Endodermal cell (in vitro differentiated cells): ENCODE data around the gene USP24. TPM values are rescaled to one million over a fixed set of nuclear protein-coding genes. Genes with fewer than 3 reads are reported as not detected.

Experiments
- DNase-seq: peaks from one replicate; pipeline ENCODE4 v3.0.0-alpha.2; 2017
- H3K27ac ChIP-seq: 2 replicates; pipeline ENCODE4 v1.5.1; 2013; ENCODE audit warnings: mild to moderate bottlenecking, low read depth, low read length, moderate library complexity
- H3K27me3 ChIP-seq: 2 replicates; pipeline ENCODE4 v1.6.1; 2013; ENCODE audit warnings: mild to moderate bottlenecking, low read length, moderate library complexity; ENCODE audit not compliant: insufficient read depth, control insufficient read depth, poor library complexity, severe bottlenecking
- H3K36me3 ChIP-seq: 2 replicates; pipeline ENCODE4 v1.7.0; 2013; ENCODE audit warnings: mild to moderate bottlenecking, low read length, moderate library complexity; ENCODE audit not compliant: control insufficient read depth, insufficient read depth
- H3K4me1 ChIP-seq: one replicate; pipeline ENCODE4 v1.7.0; 2013; ENCODE audit warnings: low read length; ENCODE audit not compliant: control insufficient read depth, insufficient read depth
- H3K4me3 ChIP-seq: 2 replicates; pipeline ENCODE4 v1.5.1; 2013; ENCODE audit warnings: mild to moderate bottlenecking, low read length, moderate library complexity
- H3K9ac ChIP-seq: 2 replicates; pipeline ENCODE4 v1.6.1; 2013; ENCODE audit warnings: mild to moderate bottlenecking, low read length, moderate library complexity; ENCODE audit not compliant: poor library complexity, severe bottlenecking; ENCODE audit errors: extremely low read depth
- H3K9me3 ChIP-seq: 2 replicates; pipeline ENCODE4 v1.6.1; 2013; ENCODE audit warnings: mild to moderate bottlenecking, low read length, moderate library complexity; ENCODE audit not compliant: control insufficient read depth
- H3K27ac Mint-ChIP-seq: 2 replicates; pipeline ENCODE4 v1.8.0; 2020; ENCODE audit warnings: mixed read lengths
- H3K27me3 Mint-ChIP-seq: 2 replicates; pipeline ENCODE4 v1.8.0; 2021; ENCODE audit warnings: mild to moderate bottlenecking, mixed read lengths; ENCODE audit not compliant: insufficient read depth
- H3K36me3 Mint-ChIP-seq: 2 replicates; pipeline ENCODE4 v1.8.0; 2020; ENCODE audit warnings: low read depth, mixed read lengths
- H3K4me1 Mint-ChIP-seq: 2 replicates; pipeline ENCODE4 v1.8.0; 2020; ENCODE audit warnings: mixed read lengths
- H3K4me3 Mint-ChIP-seq: 2 replicates; pipeline ENCODE4 v1.8.0; 2020; ENCODE audit warnings: mild to moderate bottlenecking, moderate library complexity, mixed read lengths
- H3K9me3 Mint-ChIP-seq: 2 replicates; pipeline ENCODE4 v1.8.0; 2020; ENCODE audit warnings: mild to moderate bottlenecking, mixed read lengths
- CTCF ChIP-seq: fragments of 200-600 bp; sonication (generic); conservative IDR thresholded peaks from 2 replicates; pipeline ENCODE4 v1.5.0; 2021; ENCODE audit warnings: antibody characterized with exemption, mild to moderate bottlenecking
- WGBS, 2 experiments: methylation state at CpG; one replicate each; pipeline versions ENCODE4 v1.1.5 to v1.1.7; 2013; ENCODE audit warnings: missing lambda C conversion rate in 2 of 2, mixed read lengths in 1 of 2; ENCODE audit not compliant: insufficient coverage in 1 of 2, insufficient read length in 1 of 2; 5-methylcytosine and 5-hydroxymethylcytosine counted together
- total RNA-seq, 2 donors: library from RNA; stranded (reverse); fragmentation: NEBNext Ultra II Directional in 1 of 2; extraction: Animal tissue kit (Norgen Biotek cat#: 25700) in 1 of 2; gene quantifications; 2 replicates in 1 of 2; 3 replicates in 1 of 2; pipeline ENCODE4 v1.2.1, GENCODE V29; 2021

USP24 gene
- total RNA-seq, 2 donors from 2014 or later, result 68.2 to 71.5 TPM

- H3K27ac ChIP-seq, result no peak overlapping the region
- Mint-ChIP-seq H3K4me1 (peaks cover 8% of the 10 kb centered on the region), H3K4me3 (no peak overlapping the region), H3K27ac (no peak overlapping the region), H3K27me3 (no peaks in the 10 kb centered on the region), H3K9me3 (no peaks in the 10 kb centered on the region), H3K36me3 (peaks cover 25% of the 10 kb centered on the region)
- 88 to 93% methylated on average over 16 to 29 of the region's 29 CpGs for WGBS, 2 experiments
- H3K36me3 ChIP-seq, result peaks cover 3% of the 10 kb centered on the region
- DNase-seq, result no peak
- no peaks in the 10 kb centered on the region for H3K27me3 ChIP-seq
- no peak overlapping the region for H3K4me3 ChIP-seq
- no peak for TF ChIP-seq CTCF
- peaks cover 5% of the 10 kb centered on the region for H3K4me1 ChIP-seq
- H3K9me3 ChIP-seq, result no peaks in the 10 kb centered on the region
- no peak overlapping the region for H3K9ac ChIP-seq
Measured at GRCh38 chr1:55052221-55053142, 162.7 kb downstream of the USP24 start.

DNA sequence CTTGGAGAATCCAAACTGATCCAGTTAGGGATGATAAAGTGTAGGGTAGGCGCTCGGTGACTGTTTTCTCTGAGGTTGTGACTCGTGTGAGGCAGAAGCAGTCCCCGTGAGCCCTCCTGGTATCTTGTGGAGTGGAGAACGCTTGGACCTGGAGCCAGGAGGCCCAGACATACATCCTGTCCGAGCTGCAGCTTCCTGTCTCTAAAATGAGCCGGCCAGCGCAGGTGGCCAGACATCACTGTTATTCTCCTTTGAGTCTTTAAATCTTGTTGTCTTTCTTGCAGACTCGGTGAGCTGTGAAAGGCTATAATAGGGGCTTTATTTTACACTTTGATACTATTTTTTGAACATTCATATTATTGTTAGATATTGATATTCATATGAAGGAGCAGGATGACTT is 163.5 kb downstream of the USP24 start:
- Mint-ChIP-seq H3K4me3 (no peak overlapping the region), H3K4me1 (peaks cover 8% of the 10 kb centered on the region), H3K9me3 (no peaks in the 10 kb centered on the region), H3K27ac (no peak overlapping the region), H3K36me3 (peaks cover 27% of the 10 kb centered on the region), H3K27me3 (no peaks in the 10 kb centered on the region)
- Histone ChIP-seq H3K27me3 (no peaks in the 10 kb centered on the region), H3K36me3 (peaks cover 3% of the 10 kb centered on the region), H3K9me3 (no peaks in the 10 kb centered on the region), H3K9ac (no peak overlapping the region), H3K4me3 (no peak overlapping the region), H3K4me1 (peaks cover 5% of the 10 kb centered on the region), H3K27ac (no peak overlapping the region)
- DNase-seq, result no peak
- no peak for TF ChIP-seq CTCF
- WGBS, 2 experiments, result 82 to 87% methylated on average over 6 to 9 of the region's 9 CpGs

- no peak overlapping the region for H3K4me3 Mint-ChIP-seq
- Histone ChIP-seq H3K4me1 (peaks cover 5% of the 10 kb centered on the region), H3K9ac (no peak overlapping the region), H3K9me3 (no peaks in the 10 kb centered on the region), H3K27ac (no peak overlapping the region), H3K4me3 (no peak overlapping the region), H3K36me3 (peaks cover 3% of the 10 kb centered on the region), H3K27me3 (no peaks in the 10 kb centered on the region)
- no peak for DNase-seq
- H3K27ac Mint-ChIP-seq, result no peak overlapping the region
- WGBS, 2 experiments, result 91 to 97% methylated on average over 5 of the region's 5 CpGs
- H3K4me1 Mint-ChIP-seq, result peaks cover 8% of the 10 kb centered on the region
- no peaks in the 10 kb centered on the region for H3K9me3 Mint-ChIP-seq
- no peak for TF ChIP-seq CTCF
- peaks cover 25% of the 10 kb centered on the region for H3K36me3 Mint-ChIP-seq
- H3K27me3 Mint-ChIP-seq, result no peaks in the 10 kb centered on the region
Measured at GRCh38 chr1:55051169-55051568, 164.0 kb downstream of the USP24 start.
